ENCODE data around the gene MED26. TPM values are rescaled to one million over a fixed set of nuclear protein-coding genes. Genes with fewer than 3 reads are reported as not detected.
A peak's percentile ranks its signal among the peaks of the same experiment; 100 is the strongest.

Gene MED26
- total and polyA plus RNA-seq, 9 of the 15 experiments (the other 6 are each of a cell fraction or from before 2014, with no cell fraction given), result 0.71 to 15.1 (median 6.2) TPM

GRCh38 chr19:16566702-16567101 is 61.3 kb downstream of the MED26 start:
- Histone ChIP-seq H3K9ac (ENCODE audit: insufficient read depth in 1 of 2, low read depth in 2 of 2, low read length in 2 of 2) (no peak overlapping the region), H3K4me3 (no peak overlapping the region), H3K4me1 (replicated peaks in 1 of 2; ENCODE audit: control insufficient read depth in 2 of 2, insufficient read depth in 2 of 2, low read length in 2 of 2) (peaks cover 15 to 30% of the 10 kb centered on the region in 2 experiments; a peak in 4 of 5 replicates), H3K9me1 (ENCODE audit: control insufficient read depth, insufficient read depth, low read length) (no peaks in the 10 kb centered on the region), H3K27me3 (ENCODE audit: control insufficient read depth in 2 of 2, insufficient read depth in 2 of 2, low read length in 2 of 2) (no peaks in the 10 kb centered on the region), H3K4me2 (ENCODE audit: insufficient read depth, low read length) (no peak overlapping the region), H3K27ac (ENCODE audit: extremely low read depth, low read depth, low read length) (no peak overlapping the region), H3K79me2 (ENCODE audit: control insufficient read depth, insufficient read depth, low read length) (peaks cover 33% of the 10 kb centered on the region), H3K9me3 (replicated peaks; ENCODE audit: control insufficient read depth, insufficient read depth, low read depth, low read length) (no peaks in the 10 kb centered on the region), H4K20me1 (replicated peaks; ENCODE audit: control insufficient read depth, insufficient read depth, low read length) (0 out of 2 replicates have a peak, but pooled peaks cover 10% of the 10 kb centered on the region), H2AFZ (ENCODE audit: low read depth, low read length) (no peak overlapping the region), H3K36me3 (ENCODE audit: control insufficient read depth, insufficient read depth, low read length) (peaks cover 78% of the 10 kb centered on the region)
- FAIRE-seq (no peak), DNase-seq (ENCODE audit: extremely low read depth in 1 of 4, low spot score in 3 of 4) (peak in 1 of 4 experiments; percentile 6), ATAC-seq (no peak)
- WGBS (ENCODE audit: insufficient coverage, low coverage, missing lambda C conversion rate), result 84% methylated on average over 5 of the region's 5 CpGs
- BruUV-seq (replicated peaks), result no TSS peak
- intact Hi-C loops (cut with micrococcal nuclease), result no loop called here
- POLR2A ChIA-PET, result no interaction called here
- in situ Hi-C loops (cut with MboI), result no loop called here
- CTCF ChIA-PET (ENCODE audit: low intra/inter-chr PET ratio), result no interaction called here
- TF ChIP-seq ZNF695 (CRISPR knock-in tag; IDR thresholded peaks at IDR 0.05) (no peak), ZBTB1 (CRISPR knock-in tag; IDR thresholded peaks at IDR 0.05; ENCODE audit: borderline replicate concordance, low read depth) (no peak), ZNF586 (CRISPR knock-in tag; conservative IDR thresholded peaks at IDR 0.05) (no peak), GTF2E2 (tag; IDR thresholded peaks at IDR 0.05) (no peak), THAP12 (CRISPR knock-in tag; IDR thresholded peaks at IDR 0.05) (no peak), ZBTB8A (IDR thresholded peaks at IDR 0.05; ENCODE audit: partially characterized antibody) (no peak), DMBX1 (CRISPR knock-in tag; IDR thresholded peaks at IDR 0.05; ENCODE audit: borderline replicate concordance) (no peak), PTRF (tag; IDR thresholded peaks at IDR 0.05) (no peak), RBM25 (IDR thresholded peaks at IDR 0.05; ENCODE audit: low read depth, low read length, severe bottlenecking) (peak; percentile 98), MYNN (IDR thresholded peaks at IDR 0.05) (no peak), MYNN (CRISPR knock-in tag; IDR thresholded peaks at IDR 0.05) (no peak), ZBTB2 (IDR thresholded peaks at IDR 0.05) (no peak), SMARCA5 (IDR thresholded peaks at IDR 0.05) (0 out of 2 replicates have a peak, but pooled peaks have one; percentile 20), PRPF4 (IDR thresholded peaks at IDR 0.05; ENCODE audit: insufficient read depth, low read depth, low read length, poor library complexity, severe bottlenecking) (no peak), AFF4 (CRISPR knock-in tag; IDR thresholded peaks at IDR 0.05) (no peak), MTA1 (IDR thresholded peaks at IDR 0.05; ENCODE audit: borderline replicate concordance) (no peak), HCFC1 (IDR thresholded peaks at IDR 0.05; ENCODE audit: low read depth, low read length) (no peak), BCOR (IDR thresholded peaks at IDR 0.05) (peak; percentile 24; the same call in 1 of the 2 replicates)

Data from K562 (cell line).